GOT3 (cell line): ENCODE measurements around the gene USB1.

Source experiments
- DNase-seq: peaks from one replicate; lab custom pipeline; 2025; ENCODE audit warnings: mixed read lengths; lab: John Stamatoyannopoulos, UW

USB1 gene

GRCh38 chr16:58018803-58019202 lies 17.6 kb downstream of the USB1 start:
- no peak for DNase-seq

DNA sequence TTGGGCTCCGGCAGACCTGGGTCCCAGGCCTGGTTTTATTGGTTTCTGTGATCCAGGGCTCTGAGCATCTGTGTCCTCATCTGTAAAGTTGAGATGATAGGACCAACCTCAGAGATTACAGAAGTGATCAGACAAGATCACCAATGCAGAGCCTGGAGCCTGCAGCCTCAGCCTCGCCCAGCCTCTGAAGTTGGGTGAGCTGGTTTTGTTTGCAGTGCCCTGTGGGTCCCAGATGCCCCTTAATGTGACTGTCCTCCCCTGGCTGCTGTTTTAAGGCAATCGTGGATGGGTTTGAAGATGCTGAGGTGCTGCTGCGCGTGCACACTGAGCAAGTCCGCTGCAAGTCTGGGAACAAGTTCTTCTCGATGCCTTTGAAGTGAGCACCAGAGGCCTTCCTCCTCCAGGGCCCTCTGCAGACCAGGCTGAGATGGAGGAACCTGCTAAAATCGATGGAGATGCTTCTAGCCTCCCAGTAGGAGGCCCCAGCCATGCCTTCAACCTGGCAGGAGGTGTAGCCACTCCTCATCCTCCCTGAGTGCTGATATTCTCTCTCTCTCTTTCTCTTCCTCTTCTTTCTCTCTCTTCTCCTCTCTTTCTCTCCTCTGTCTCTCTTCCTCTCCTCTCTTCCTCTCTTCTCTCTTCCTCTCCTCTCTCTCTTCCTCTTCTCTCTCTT lies 18.8 kb downstream of the USB1 start:
- no peak for DNase-seq

GRCh38 chr16:58020628-58021521 lies 19.7 kb downstream of the USB1 start:
- DNase-seq = no peak

GRCh38 chr16:58021661-58022551 lies 20.7 kb downstream of the USB1 start:
- DNase-seq = no peak

DNA sequence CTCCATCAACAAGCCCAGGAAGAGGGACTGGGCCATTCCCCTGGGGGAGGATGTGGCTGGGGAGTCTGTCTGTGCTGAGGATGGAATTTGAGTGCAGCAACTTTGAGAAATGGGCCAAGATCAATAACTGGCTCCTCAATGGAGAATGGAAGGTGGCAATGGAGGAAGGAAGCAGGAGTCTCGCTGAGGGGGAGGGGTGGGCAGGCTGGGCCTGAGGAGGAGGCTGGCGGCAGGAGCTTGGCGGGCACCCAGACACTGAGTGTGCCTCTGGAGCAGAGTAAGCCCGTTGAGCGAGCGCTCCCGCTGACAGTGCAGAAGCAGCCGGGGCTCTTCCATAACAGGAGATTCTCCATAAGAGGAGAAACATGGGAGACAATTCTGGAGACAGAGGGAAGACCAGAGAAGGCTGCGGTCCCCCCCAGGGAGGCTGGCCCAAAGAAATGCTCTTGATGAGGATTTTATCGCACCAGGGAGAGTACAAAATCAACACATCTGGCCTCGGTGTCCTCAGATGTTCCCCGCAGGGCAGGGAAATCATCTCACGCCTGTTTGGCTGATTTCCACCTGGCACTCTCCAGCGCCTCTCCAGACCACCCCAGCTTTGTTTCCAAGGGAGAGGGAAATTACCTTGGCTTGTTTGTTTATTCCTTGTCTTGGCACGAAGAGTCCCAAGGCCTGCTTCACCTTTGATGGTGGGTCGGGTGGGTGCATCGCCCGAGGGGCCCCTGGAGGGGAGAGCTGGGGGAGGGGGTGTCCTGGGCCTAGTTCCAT lies 21.6 kb downstream of the USB1 start:
- DNase-seq = no peak

- DNase-seq = no peak
Measured at GRCh38 chr16:58024486-58025350, 23.5 kb downstream of the USB1 start.

DNA sequence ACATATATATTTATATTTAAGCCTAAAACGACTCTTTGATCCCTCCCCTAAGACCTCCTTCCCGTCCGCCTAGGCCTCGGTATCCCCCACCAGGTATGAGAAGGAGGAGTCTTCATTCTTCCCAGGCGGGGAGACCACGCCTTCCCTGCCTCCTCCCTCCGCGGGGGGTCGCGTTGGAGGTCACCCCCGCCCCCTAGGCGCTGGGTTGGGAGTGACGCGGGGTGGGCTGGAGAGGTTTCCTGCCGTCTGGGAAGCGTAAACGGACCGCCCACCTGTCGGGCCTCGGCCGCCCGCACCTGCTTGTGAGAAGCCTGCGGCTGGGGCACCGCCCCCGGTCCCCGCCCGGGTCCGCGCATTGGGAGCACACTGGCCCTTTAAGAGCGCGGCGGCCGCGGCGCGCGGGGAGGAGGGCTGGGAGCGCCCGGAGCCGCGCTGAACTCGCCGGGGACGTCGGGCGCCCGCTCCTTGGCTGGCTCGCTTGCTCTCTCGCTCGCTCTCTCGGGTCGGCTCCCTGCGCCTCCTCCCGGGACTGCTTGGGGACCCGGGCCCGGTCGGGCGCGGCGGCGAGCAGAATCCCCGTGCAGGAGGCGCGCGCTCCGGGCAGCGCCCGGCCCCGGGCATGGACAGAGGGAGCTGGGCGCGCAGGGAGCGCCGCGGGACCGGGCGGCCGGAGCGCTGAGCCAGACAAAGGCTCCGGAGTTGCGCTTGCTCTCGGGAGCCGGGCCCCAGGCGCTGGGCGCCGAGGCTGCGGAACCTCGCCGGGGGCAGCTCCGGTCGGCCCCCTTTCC lies 24.3 kb downstream of the USB1 start, which contains the start of gene MMP15:
MMP15 (plus strand) TSS at position 404 of the 788 bp plus-strand sequence. CDS start 597 bp downstream, outside the sequence.
- no peak for DNase-seq

DNA sequence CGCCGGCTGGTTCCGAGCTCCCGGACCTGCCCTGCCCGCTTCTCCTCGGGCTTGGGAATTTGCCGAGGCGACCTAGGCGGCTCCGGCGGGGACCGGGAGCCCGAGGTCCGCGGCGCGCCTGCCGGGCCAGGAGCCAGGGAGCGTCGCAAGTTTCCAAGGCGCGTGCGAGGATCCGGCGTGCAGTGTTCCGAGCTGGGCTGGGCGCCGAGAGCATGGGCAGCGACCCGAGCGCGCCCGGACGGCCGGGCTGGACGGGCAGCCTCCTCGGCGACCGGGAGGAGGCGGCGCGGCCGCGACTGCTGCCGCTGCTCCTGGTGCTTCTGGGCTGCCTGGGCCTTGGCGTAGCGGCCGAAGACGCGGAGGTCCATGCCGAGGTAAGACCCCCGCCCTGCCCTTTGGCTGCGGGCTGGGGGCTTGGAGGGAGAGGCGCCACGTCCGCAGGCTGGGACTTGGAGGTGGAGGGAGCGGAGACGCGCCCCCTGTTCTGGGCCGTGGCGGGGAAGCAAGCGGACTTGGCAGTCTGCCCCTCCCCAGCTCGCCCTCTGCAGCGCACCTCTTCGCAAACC lies 25.0 kb downstream of the USB1 start:
- DNase-seq = no peak

GRCh38 chr16:58026705-58027160 lies 25.5 kb downstream of the USB1 start:
- DNase-seq = no peak

- no peak for DNase-seq
Measured at GRCh38 chr16:58027161-58027915, 26.1 kb downstream of the USB1 start.

DNA sequence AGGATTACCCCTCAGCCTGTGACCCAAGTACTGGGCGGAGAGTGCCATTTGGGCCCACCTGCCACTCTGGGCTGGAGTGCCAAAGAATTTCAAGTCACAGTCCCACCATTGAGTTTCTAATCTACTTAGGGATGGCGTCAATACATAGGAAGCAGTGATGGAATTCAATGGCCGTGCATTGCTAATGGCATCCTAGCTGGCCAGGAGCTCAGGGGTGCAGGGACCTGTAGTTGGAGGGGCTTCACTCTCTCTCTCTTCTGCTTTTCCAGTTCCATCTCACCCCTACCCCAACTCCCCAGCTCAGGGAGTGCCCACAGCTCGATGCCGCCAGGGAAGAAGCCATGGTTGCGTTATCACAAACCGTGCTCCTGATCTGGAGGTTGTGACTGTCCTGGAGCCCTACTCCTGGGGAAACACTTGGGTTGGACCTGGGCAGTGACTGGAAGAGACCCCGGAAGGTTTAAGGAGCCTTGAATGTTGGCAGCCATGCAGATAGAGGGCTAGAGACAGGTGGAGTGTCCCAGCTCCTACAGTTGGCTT lies 26.8 kb downstream of the USB1 start:
- DNase-seq = no peak

GRCh38 chr16:58028541-58029070 lies 27.4 kb downstream of the USB1 start:
- DNase-seq = no peak

DNA sequence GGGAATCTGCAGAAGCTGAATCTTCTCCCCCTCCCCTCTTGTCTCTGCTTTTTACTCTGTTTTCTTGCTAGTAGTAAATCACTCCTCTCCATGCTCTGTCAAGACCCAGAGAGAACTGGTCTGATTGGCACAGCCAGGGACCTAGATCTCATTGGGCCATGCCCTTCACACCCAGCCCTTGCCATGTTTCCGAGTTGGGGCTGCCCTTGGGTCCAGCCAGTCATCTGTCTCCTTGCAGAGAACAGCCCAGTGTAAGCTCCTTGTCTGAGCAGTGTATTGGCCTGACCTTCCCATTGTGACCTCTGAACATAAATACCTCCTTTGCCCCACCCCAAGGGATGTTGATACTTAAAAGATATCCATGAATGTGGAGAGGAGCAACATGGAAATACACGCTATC lies 28.2 kb downstream of the USB1 start:
- DNase-seq = no peak

DNA sequence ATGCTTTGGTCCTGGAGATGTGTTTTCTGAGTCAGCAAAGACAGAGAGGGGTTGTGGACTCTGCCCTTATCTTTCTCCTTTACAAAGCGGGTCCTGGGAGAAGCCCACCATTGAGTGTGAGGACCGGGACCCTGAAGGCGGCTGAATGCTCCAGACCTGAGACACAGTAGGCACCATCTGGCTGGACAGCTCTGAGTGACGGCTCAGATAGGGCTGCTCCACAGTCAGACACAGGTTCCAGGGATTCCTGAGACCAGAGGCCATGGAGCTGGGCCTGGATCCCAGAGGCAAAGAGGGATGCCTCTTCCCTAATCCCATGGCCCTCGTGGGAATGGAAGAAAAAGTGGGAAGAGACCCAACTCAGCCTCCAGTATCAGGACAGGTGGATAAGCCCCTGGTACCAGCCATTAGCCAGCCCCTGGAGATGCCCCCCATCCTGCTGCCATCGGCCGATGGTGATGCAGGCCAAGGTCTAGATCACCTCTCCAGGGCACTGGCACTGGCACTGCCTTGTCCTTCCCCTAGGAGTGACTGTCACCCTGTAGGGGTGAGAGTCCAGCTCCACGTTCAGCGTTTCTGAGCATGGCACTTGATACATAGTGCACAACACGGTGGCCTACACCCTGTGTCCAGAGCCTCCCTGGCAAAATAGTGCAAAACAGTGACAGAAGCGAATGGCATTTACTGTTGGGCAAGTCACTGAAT lies 29.1 kb downstream of the USB1 start:
- no peak for DNase-seq

GRCh38 chr16:58031016-58031800 lies 30.0 kb downstream of the USB1 start:
- DNase-seq = no peak

- DNase-seq = no peak
Measured at GRCh38 chr16:58032710-58033293, 31.6 kb downstream of the USB1 start.
